MM.1S (cell line): ENCODE measurements around the gene KDM4C.

Source experiments
- DNase-seq: peaks from one replicate; pipeline ENCODE4 v3.0.0-alpha.2; 2015
- H2AFZ ChIP-seq: fragments of 300-600 bp; sonication (generic); 2 replicates; pipeline ENCODE4 v1.6.0; 2016; ENCODE audit warnings: antibody characterized with exemption, low read length
- H3F3A ChIP-seq: fragments of 300-600 bp; sonication (generic); 2 replicates; pipeline ENCODE4 v1.6.1; 2016; ENCODE audit warnings: mild to moderate bottlenecking, antibody characterized with exemption, low read length, moderate library complexity, mixed read lengths; ENCODE audit not compliant: insufficient read depth
- H3K27ac ChIP-seq: fragments of 300-600 bp; sonication (generic); 2 replicates; pipeline ENCODE4 v1.5.1; 2016; ENCODE audit warnings: mild to moderate bottlenecking, low read length
- H3K27me3 ChIP-seq: fragments of 300-600 bp; sonication (generic); replicated peaks from 2 replicates; pipeline ENCODE4 v1.6.0; 2016; ENCODE audit warnings: low read length; ENCODE audit not compliant: insufficient read depth
- H3K36me3 ChIP-seq: fragments of 300-600 bp; sonication (generic); replicated peaks from 2 replicates; pipeline ENCODE4 v1.6.1; 2016; ENCODE audit warnings: mild to moderate bottlenecking, low read length, mixed read lengths; ENCODE audit not compliant: insufficient read depth
- H3K4me1 ChIP-seq: fragments of 300-600 bp; sonication (generic); 2 replicates; pipeline ENCODE4 v1.6.1; 2016; ENCODE audit warnings: low read length, mixed read lengths
- H3K4me2 ChIP-seq: fragments of 300-600 bp; sonication (generic); 2 replicates; pipeline ENCODE4 v1.6.0; 2016; ENCODE audit warnings: low read depth, low read length
- H3K4me3 ChIP-seq: fragments of 300-600 bp; sonication (generic); 2 replicates; pipeline ENCODE4 v1.5.1; 2016; ENCODE audit warnings: low read length, mixed read lengths
- H3K79me2 ChIP-seq: fragments of 300-600 bp; sonication (generic); 2 replicates; pipeline ENCODE4 v1.6.1; 2016; ENCODE audit warnings: mixed run types, low read length, mixed read lengths
- H3K9ac ChIP-seq: fragments of 300-600 bp; sonication (generic); 2 replicates; pipeline ENCODE4 v1.6.1; 2016; ENCODE audit warnings: low read length, mixed read lengths
- H3K9me2 ChIP-seq: fragments of 300-600 bp; sonication (generic); replicated peaks from 2 replicates; pipeline ENCODE4 v1.6.1; 2016; ENCODE audit warnings: mild to moderate bottlenecking, low read length, mixed read lengths; ENCODE audit not compliant: insufficient read depth
- H3K9me3 ChIP-seq: fragments of 300-600 bp; sonication (generic); replicated peaks from 2 replicates; pipeline ENCODE4 v1.6.1; 2016; ENCODE audit warnings: mild to moderate bottlenecking, low read length, mixed read lengths; ENCODE audit not compliant: insufficient read depth
- H4K20me1 ChIP-seq: fragments of 300-600 bp; sonication (generic); 2 replicates; pipeline ENCODE4 v1.6.1; 2016; ENCODE audit warnings: mild to moderate bottlenecking, low read length, moderate library complexity, mixed read lengths; ENCODE audit not compliant: insufficient read depth
- CTCF ChIP-seq: fragments of 300-600 bp; sonication (generic); IDR thresholded peaks from 2 replicates; pipeline ENCODE4 v1.5.1; 2016; ENCODE audit warnings: antibody characterized with exemption, low read length, mixed read lengths
- EZH2 ChIP-seq: fragments of 300-600 bp; sonication (generic); optimal IDR thresholded peaks from 2 replicates; pipeline ENCODE3; 2017; ENCODE audit warnings: low read depth, mild to moderate bottlenecking, antibody characterized with exemption, low read length, mixed read lengths
- EZH2phosphoT487 ChIP-seq: fragments of 300-600 bp; sonication (generic); IDR thresholded peaks from 2 replicates; pipeline ENCODE4 v1.6.1; 2018; ENCODE audit warnings: antibody characterized with exemption, low read length

KDM4C gene

GRCh38 chr9:6996061-6996854, 238.5 kb downstream of the KDM4C start:
- Histone ChIP-seq H3K27ac (no peak overlapping the region), H3K9me2 (no peaks in the 10 kb centered on the region), H2AFZ (no peak overlapping the region), H3K79me2 (no peaks in the 10 kb centered on the region), H3K36me3 (no peaks in the 10 kb centered on the region), H3K4me1 (no peaks in the 10 kb centered on the region), H4K20me1 (no peaks in the 10 kb centered on the region), H3K9ac (no peak overlapping the region), H3K27me3 (no peaks in the 10 kb centered on the region), H3K4me2 (no peak overlapping the region), H3K4me3 (no peak overlapping the region), H3F3A (no peaks in the 10 kb centered on the region), H3K9me3 (no peaks in the 10 kb centered on the region)
- TF ChIP-seq CTCF (no peak), EZH2 (no peak), EZH2phosphoT487 (no peak)
- DNase-seq, result no peak

GRCh38 chr9:6997330-6997729, 239.6 kb downstream of the KDM4C start:
- no peak overlapping the region for H3K27ac ChIP-seq
- no peaks in the 10 kb centered on the region for H3F3A ChIP-seq
- DNase-seq, result no peak
- H4K20me1 ChIP-seq, result no peaks in the 10 kb centered on the region
- H3K4me2 ChIP-seq, result no peak overlapping the region
- no peaks in the 10 kb centered on the region for H3K9me3 ChIP-seq
- H3K4me3 ChIP-seq, result no peak overlapping the region
- no peaks in the 10 kb centered on the region for H3K36me3 ChIP-seq
- H3K79me2 ChIP-seq, result no peaks in the 10 kb centered on the region
- H2AFZ ChIP-seq, result no peak overlapping the region
- TF ChIP-seq EZH2phosphoT487 (no peak), CTCF (no peak), EZH2 (no peak)
- no peak overlapping the region for H3K9ac ChIP-seq
- H3K4me1 ChIP-seq, result no peaks in the 10 kb centered on the region
- no peaks in the 10 kb centered on the region for H3K9me2 ChIP-seq
- H3K27me3 ChIP-seq, result no peaks in the 10 kb centered on the region

GRCh38 chr9:6999794-7000193, 242.0 kb downstream of the KDM4C start:
- Histone ChIP-seq H3K9me2 (no peaks in the 10 kb centered on the region), H3K79me2 (no peaks in the 10 kb centered on the region), H4K20me1 (no peaks in the 10 kb centered on the region), H3K9ac (no peak overlapping the region), H3F3A (no peaks in the 10 kb centered on the region), H3K27ac (no peak overlapping the region), H3K4me2 (no peak overlapping the region), H3K9me3 (no peaks in the 10 kb centered on the region), H3K4me3 (no peak overlapping the region), H2AFZ (no peak overlapping the region), H3K27me3 (no peaks in the 10 kb centered on the region), H3K4me1 (no peaks in the 10 kb centered on the region), H3K36me3 (no peaks in the 10 kb centered on the region)
- DNase-seq, result no peak
- TF ChIP-seq EZH2phosphoT487 (no peak), EZH2 (no peak), CTCF (no peak)
